Mucosa of stomach (tissue), 1 donor: Measurements from ENCODE around the gene NIP7.
A peak's percentile ranks its signal among the peaks of the same experiment; 100 is the strongest.

Source experiments
- H3K27me3 ChIP-seq: one replicate; pipeline ENCODE4 v1.7.0; 2013; ENCODE audit warnings: mild to moderate bottlenecking, low read length; ENCODE audit not compliant: control insufficient read depth, insufficient read depth
- H3K36me3 ChIP-seq: one replicate; pipeline ENCODE4 v1.7.0; 2013; ENCODE audit warnings: low read length; ENCODE audit not compliant: control insufficient read depth, insufficient read depth
- H3K4me1 ChIP-seq: one replicate; pipeline ENCODE4 v1.7.0; 2013; ENCODE audit warnings: mild to moderate bottlenecking, low read length; ENCODE audit not compliant: control insufficient read depth, insufficient read depth
- H3K4me3 ChIP-seq: one replicate; pipeline ENCODE4 v1.7.0; 2013; ENCODE audit warnings: low read length
- H3K9ac ChIP-seq: one replicate; pipeline ENCODE4 v1.7.0; 2013; ENCODE audit warnings: mild to moderate bottlenecking, low read length, moderate library complexity
- H3K9me3 ChIP-seq: one replicate; pipeline ENCODE4 v1.7.0; 2013; ENCODE audit warnings: mild to moderate bottlenecking, low read length, moderate library complexity; ENCODE audit not compliant: control insufficient read depth
- donor health status: Pancreatic carcinoma.

The NIP7 gene

GRCh38 chr16:69329369-69330285 lies 9.9 kb upstream of the NIP7 start:
- Histone ChIP-seq H3K36me3 (peaks cover 6% of the 10 kb centered on the region), H3K4me3 (peak overlapping the region; percentile 49), H3K9me3 (no peaks in the 10 kb centered on the region), H3K27me3 (no peaks in the 10 kb centered on the region), H3K4me1 (peaks cover 36% of the 10 kb centered on the region), H3K9ac (peak overlapping the region; percentile 78)

GRCh38 chr16:69330286-69331109 lies 9.1 kb upstream of the NIP7 start, which contains the start of gene PDF:
TSS of gene PDF (minus strand) at chr16:69330588. CDS start at chr16:69330570, 18 bp downstream.
- Histone ChIP-seq H3K27me3 (no peaks in the 10 kb centered on the region), H3K4me3 (peak within 1 kb of the TSS; percentile 49), H3K9ac (peak within 1 kb of the TSS; percentile 78), H3K36me3 (peaks cover 6% of the 10 kb centered on the region), H3K9me3 (no peaks in the 10 kb centered on the region), H3K4me1 (peaks cover 35% of the 10 kb centered on the region)

GRCh38 chr16:69334696-69335095 lies 4.9 kb upstream of the NIP7 start:
- Histone ChIP-seq H3K9ac (no peak overlapping the region), H3K9me3 (no peaks in the 10 kb centered on the region), H3K27me3 (no peaks in the 10 kb centered on the region), H3K36me3 (peaks cover 6% of the 10 kb centered on the region), H3K4me3 (no peak overlapping the region), H3K4me1 (peaks cover 7% of the 10 kb centered on the region)

- Histone ChIP-seq H3K4me3 (peak overlapping the region; percentile 85), H3K4me1 (peaks cover 7% of the 10 kb centered on the region), H3K9me3 (no peaks in the 10 kb centered on the region), H3K9ac (peak overlapping the region; percentile 78), H3K36me3 (peaks cover 6% of the 10 kb centered on the region), H3K27me3 (no peaks in the 10 kb centered on the region)
Measured at GRCh38 chr16:69338557-69339288, 849 bp upstream of the NIP7 start.

GRCh38 chr16:69340095-69340644 lies 598 bp downstream of the NIP7 start:
- Histone ChIP-seq H3K27me3 (no peaks in the 10 kb centered on the region), H3K36me3 (no peaks in the 10 kb centered on the region), H3K4me1 (peaks cover 7% of the 10 kb centered on the region), H3K9me3 (no peaks in the 10 kb centered on the region), H3K4me3 (peak overlapping the region; percentile 85), H3K9ac (peak overlapping the region; percentile 78)

GRCh38 chr16:69344171-69344570 lies 4.6 kb downstream of the NIP7 start:
- no peaks in the 10 kb centered on the region for H3K27me3 ChIP-seq
- no peaks in the 10 kb centered on the region for H3K9me3 ChIP-seq
- no peaks in the 10 kb centered on the region for H3K4me1 ChIP-seq
- H3K4me3 ChIP-seq = no peak overlapping the region
- H3K36me3 ChIP-seq = no peaks in the 10 kb centered on the region
- no peak overlapping the region for H3K9ac ChIP-seq

GRCh38 chr16:69345923-69346322 lies 6.4 kb downstream of the NIP7 start:
- Histone ChIP-seq H3K36me3 (no peaks in the 10 kb centered on the region), H3K9ac (no peak overlapping the region), H3K4me1 (peaks cover 11% of the 10 kb centered on the region), H3K9me3 (no peaks in the 10 kb centered on the region), H3K27me3 (no peaks in the 10 kb centered on the region), H3K4me3 (no peak overlapping the region)

GRCh38 chr16:69346683-69347082 lies 7.1 kb downstream of the NIP7 start:
- Histone ChIP-seq H3K9me3 (no peaks in the 10 kb centered on the region), H3K9ac (no peak overlapping the region), H3K4me1 (peaks cover 11% of the 10 kb centered on the region), H3K36me3 (no peaks in the 10 kb centered on the region), H3K27me3 (no peaks in the 10 kb centered on the region), H3K4me3 (no peak overlapping the region)

- Histone ChIP-seq H3K36me3 (no peaks in the 10 kb centered on the region), H3K9ac (no peak overlapping the region)
Measured at GRCh38 chr16:69348222-69348621, 8.7 kb downstream of the NIP7 start.

GRCh38 chr16:69349536-69349935 lies 10.0 kb downstream of the NIP7 start:
- no peaks in the 10 kb centered on the region for H3K27me3 ChIP-seq
- H3K9ac ChIP-seq = no peak overlapping the region
- peaks cover 11% of the 10 kb centered on the region for H3K4me1 ChIP-seq
- H3K4me3 ChIP-seq = no peak overlapping the region
- H3K36me3 ChIP-seq = no peaks in the 10 kb centered on the region
- no peaks in the 10 kb centered on the region for H3K9me3 ChIP-seq

More at GRCh38 chr16:69348222-69348621, 8.7 kb downstream of the NIP7 start:
- no peak overlapping the region for H3K4me3 ChIP-seq
- no peaks in the 10 kb centered on the region for H3K27me3 ChIP-seq
- peaks cover 11% of the 10 kb centered on the region for H3K4me1 ChIP-seq
- no peaks in the 10 kb centered on the region for H3K9me3 ChIP-seq

- Histone ChIP-seq H3K9ac (no peak overlapping the region), H3K4me3 (no peak overlapping the region), H3K36me3 (no peaks in the 10 kb centered on the region), H3K4me1 (peaks cover 11% of the 10 kb centered on the region), H3K9me3 (no peaks in the 10 kb centered on the region), H3K27me3 (no peaks in the 10 kb centered on the region)
Measured at GRCh38 chr16:69350536-69351133, 11.1 kb downstream of the NIP7 start.
